OCI-LY1 (cell line): ENCODE data around the gene CD68.

Source experiments
- H2AFZ ChIP-seq: fragments of 200-600 bp; sonication (generic), shearing (Covaris generic); 2 replicates; pipeline ENCODE4 v1.6.0; 2014; ENCODE audit warnings: antibody characterized with exemption, mild to moderate bottlenecking, low read length
- H3F3A ChIP-seq: fragments of 200-600 bp; sonication (generic), shearing (Covaris generic); 2 replicates; pipeline ENCODE4 v1.6.0; 2014; ENCODE audit warnings: mild to moderate bottlenecking, antibody characterized with exemption, low read length, moderate library complexity; ENCODE audit not compliant: insufficient read depth
- H3K27ac ChIP-seq: fragments of 200-600 bp; sonication (generic); 2 replicates; pipeline ENCODE4 v1.5.1; 2014; ENCODE audit warnings: low read length, mixed run types, mild to moderate bottlenecking, low read depth; ENCODE audit not compliant: poor library complexity, severe bottlenecking
- H3K27me3 ChIP-seq: fragments of 200-600 bp; sonication (generic); 2 replicates; pipeline ENCODE4 v1.6.0; 2014; ENCODE audit warnings: antibody characterized with exemption, mild to moderate bottlenecking, low read length, moderate library complexity; ENCODE audit not compliant: insufficient read depth
- H3K36me3 ChIP-seq: fragments of 200-600 bp; sonication (generic); 2 replicates; pipeline ENCODE4 v1.6.1; 2014; ENCODE audit warnings: mild to moderate bottlenecking, antibody characterized with exemption, low read length, moderate library complexity, mixed read lengths; ENCODE audit not compliant: insufficient read depth
- H3K4me1 ChIP-seq: fragments of 200-600 bp; sonication (generic); 2 replicates; pipeline ENCODE4 v1.5.1; 2014; ENCODE audit warnings: mild to moderate bottlenecking, low read length, moderate library complexity; ENCODE audit not compliant: insufficient read depth, severe bottlenecking
- H3K4me2 ChIP-seq: fragments of 200-600 bp; sonication (generic), shearing (Covaris generic); 2 replicates; pipeline ENCODE4 v1.6.1; 2014; ENCODE audit warnings: low read length
- H3K4me3 ChIP-seq: fragments of 200-600 bp; sonication (generic); 2 replicates; pipeline ENCODE4 v1.5.1; 2014; ENCODE audit warnings: low read length, low read depth, mild to moderate bottlenecking, mixed read lengths; ENCODE audit not compliant: poor library complexity, severe bottlenecking
- H3K79me2 ChIP-seq: fragments of 200-600 bp; shearing (Covaris generic); 2 replicates; pipeline ENCODE4 v1.6.1; 2016; ENCODE audit warnings: mixed run types, low read length, mixed read lengths; ENCODE audit not compliant: insufficient read depth
- H3K9ac ChIP-seq: fragments of 200-600 bp; sonication (generic), shearing (Covaris generic); 2 replicates; pipeline ENCODE4 v1.6.1; 2014; ENCODE audit warnings: mild to moderate bottlenecking, low read length, mixed read lengths
- H3K9me2 ChIP-seq: fragments of 200-600 bp; sonication (generic), shearing (Covaris generic); 2 replicates; pipeline ENCODE4 v1.6.1; 2014; ENCODE audit warnings: low read depth, mild to moderate bottlenecking, low read length, mixed read lengths
- H3K9me3 ChIP-seq: fragments of 200-600 bp; shearing (Covaris generic); 2 replicates; pipeline ENCODE4 v1.6.1; 2014; ENCODE audit warnings: low read length, mixed read lengths
- H4K20me1 ChIP-seq: fragments of 200-600 bp; sonication (generic), shearing (Covaris generic); 2 replicates; pipeline ENCODE4 v1.6.0; 2016; ENCODE audit warnings: mild to moderate bottlenecking, low read length; ENCODE audit not compliant: insufficient read depth
- CTCF ChIP-seq: fragments of 200-600 bp; sonication (generic), shearing (Covaris generic); IDR thresholded peaks from 2 replicates; pipeline ENCODE4 v1.5.1; 2017; ENCODE audit warnings: mild to moderate bottlenecking, antibody characterized with exemption, low read length, moderate library complexity, mixed read lengths
- EZH2 ChIP-seq: fragments of 200-600 bp; sonication (generic), shearing (Covaris generic); IDR thresholded peaks from 2 replicates; pipeline ENCODE4 v1.8.0; 2017; ENCODE audit warnings: borderline replicate concordance, mixed run types, mild to moderate bottlenecking, antibody characterized with exemption, low read length, moderate library complexity, mixed read lengths

Gene CD68

GRCh38 chr17:7583253-7584109 lies 4.0 kb downstream of the CD68 start, which contains the start of gene MPDU1:
Gene MPDU1, plus strand, starts transcription at chr17:7583852. Its CDS starts 11 bp downstream, at chr17:7583863.
- H3K4me1 ChIP-seq = peaks cover 53% of the 10 kb centered on the region
- H3K36me3 ChIP-seq = peaks cover 33% of the 10 kb centered on the region; the same call in 1 of the 2 replicates
- no peaks in the 10 kb centered on the region for H3K9me2 ChIP-seq
- H3K79me2 ChIP-seq = no peaks in the 10 kb centered on the region
- no peaks in the 10 kb centered on the region for H3K27me3 ChIP-seq
- peak within 1 kb of the TSS; percentile 88 for H3K27ac ChIP-seq
- no peaks in the 10 kb centered on the region for H4K20me1 ChIP-seq
- peak within 1 kb of the TSS; percentile 73 for H3K4me2 ChIP-seq
- TF ChIP-seq EZH2 = no peak
- TF ChIP-seq CTCF = no peak
- H3K9ac ChIP-seq = peak within 1 kb of the TSS; percentile 81
- no peaks in the 10 kb centered on the region for H3K9me3 ChIP-seq
- H3K4me3 ChIP-seq = peak within 1 kb of the TSS; percentile 76
- peaks cover 17% of the 10 kb centered on the region; the same call in 1 of the 2 replicates for H3F3A ChIP-seq
- H2AFZ ChIP-seq = no peak within 1 kb of the TSS

- H3K4me1 ChIP-seq = peaks cover 33% of the 10 kb centered on the region
- peak; percentile 75 for TF ChIP-seq CTCF
- TF ChIP-seq EZH2 = no peak
- H3F3A ChIP-seq = no peaks in the 10 kb centered on the region
- no peak overlapping the region for H3K27ac ChIP-seq
- H3K27me3 ChIP-seq = no peaks in the 10 kb centered on the region
- H2AFZ ChIP-seq = no peak overlapping the region
- no peak overlapping the region for H3K4me3 ChIP-seq
- peaks cover 49% of the 10 kb centered on the region; the same call in 1 of the 2 replicates for H3K36me3 ChIP-seq
- H3K9me2 ChIP-seq = no peaks in the 10 kb centered on the region
- H3K79me2 ChIP-seq = no peaks in the 10 kb centered on the region
- H3K4me2 ChIP-seq = no peak overlapping the region
- no peak overlapping the region for H3K9ac ChIP-seq
- no peaks in the 10 kb centered on the region for H4K20me1 ChIP-seq
- H3K9me3 ChIP-seq = no peaks in the 10 kb centered on the region
These were observed 7.4 kb downstream of the CD68 start for GRCh38 chr17:7586673-7587419.

- no peaks in the 10 kb centered on the region for H3K79me2 ChIP-seq
- no peaks in the 10 kb centered on the region for H3F3A ChIP-seq
- no peak overlapping the region for H3K4me3 ChIP-seq
- H2AFZ ChIP-seq = no peak overlapping the region
- no peak overlapping the region for H3K27ac ChIP-seq
- no peak for TF ChIP-seq EZH2
- TF ChIP-seq CTCF = no peak
- H3K4me1 ChIP-seq = peaks cover 25% of the 10 kb centered on the region
- no peak overlapping the region for H3K4me2 ChIP-seq
- no peaks in the 10 kb centered on the region for H3K9me3 ChIP-seq
- no peaks in the 10 kb centered on the region for H3K9me2 ChIP-seq
- no peaks in the 10 kb centered on the region for H3K27me3 ChIP-seq
- no peak overlapping the region for H3K9ac ChIP-seq
- H3K36me3 ChIP-seq = peaks cover 55% of the 10 kb centered on the region; the same call in 1 of the 2 replicates
- H4K20me1 ChIP-seq = no peaks in the 10 kb centered on the region
These were observed 8.1 kb downstream of the CD68 start for GRCh38 chr17:7587420-7588151.
